Measurements from ENCODE around the gene EPHA6. TPM values are rescaled to one million over a fixed set of nuclear protein-coding genes. Genes with fewer than 3 reads are reported as not detected.

EPHA6 gene
- total RNA-seq, 1 donor from 2014 or later = not detected

DNA sequence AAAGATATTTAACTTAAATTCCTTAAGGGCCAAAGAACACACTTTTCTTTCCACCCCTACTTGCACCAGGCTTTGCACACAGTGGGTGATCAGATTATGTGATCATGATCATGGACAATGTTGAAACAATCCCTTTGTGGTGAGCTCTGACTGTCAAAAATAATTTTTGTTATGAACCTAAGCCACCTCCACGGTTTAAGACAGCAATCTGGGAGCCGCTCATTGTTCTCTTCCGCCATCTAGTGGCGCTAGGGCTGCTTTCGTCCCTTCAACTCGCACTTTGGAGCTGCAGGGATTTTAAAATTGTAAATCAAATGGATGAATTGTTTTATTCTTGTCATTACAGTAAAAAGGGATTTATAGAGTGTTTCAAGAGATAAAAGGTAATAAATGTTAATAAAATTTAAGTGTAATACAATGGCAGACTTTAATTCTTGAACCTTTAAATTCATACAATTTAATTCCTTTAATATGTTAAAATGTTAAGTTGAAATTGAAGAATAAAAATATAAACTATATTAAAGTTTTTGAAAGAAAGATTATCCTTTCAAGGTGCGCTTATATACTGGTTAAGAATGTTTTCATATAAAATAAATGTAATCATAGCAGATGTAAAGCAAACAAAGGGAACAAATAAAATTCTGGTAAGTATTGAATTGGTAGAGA, 904.9 kb downstream of the EPHA6 start:
- Histone ChIP-seq H3K27me3 (no peaks in the 10 kb centered on the region), H3K4me3 (peak overlapping the region; percentile 22), H3K4me1 (no peaks in the 10 kb centered on the region), H3K9me3 (no peaks in the 10 kb centered on the region), H3K36me3 (no peaks in the 10 kb centered on the region), H3K27ac (no peak overlapping the region)
- DNase-seq (peak; percentile 72), ATAC-seq (peak; percentile 93)
- intact Hi-C loops (cut with DNase I) = no loop called here
- TF ChIP-seq, protein P1, sequence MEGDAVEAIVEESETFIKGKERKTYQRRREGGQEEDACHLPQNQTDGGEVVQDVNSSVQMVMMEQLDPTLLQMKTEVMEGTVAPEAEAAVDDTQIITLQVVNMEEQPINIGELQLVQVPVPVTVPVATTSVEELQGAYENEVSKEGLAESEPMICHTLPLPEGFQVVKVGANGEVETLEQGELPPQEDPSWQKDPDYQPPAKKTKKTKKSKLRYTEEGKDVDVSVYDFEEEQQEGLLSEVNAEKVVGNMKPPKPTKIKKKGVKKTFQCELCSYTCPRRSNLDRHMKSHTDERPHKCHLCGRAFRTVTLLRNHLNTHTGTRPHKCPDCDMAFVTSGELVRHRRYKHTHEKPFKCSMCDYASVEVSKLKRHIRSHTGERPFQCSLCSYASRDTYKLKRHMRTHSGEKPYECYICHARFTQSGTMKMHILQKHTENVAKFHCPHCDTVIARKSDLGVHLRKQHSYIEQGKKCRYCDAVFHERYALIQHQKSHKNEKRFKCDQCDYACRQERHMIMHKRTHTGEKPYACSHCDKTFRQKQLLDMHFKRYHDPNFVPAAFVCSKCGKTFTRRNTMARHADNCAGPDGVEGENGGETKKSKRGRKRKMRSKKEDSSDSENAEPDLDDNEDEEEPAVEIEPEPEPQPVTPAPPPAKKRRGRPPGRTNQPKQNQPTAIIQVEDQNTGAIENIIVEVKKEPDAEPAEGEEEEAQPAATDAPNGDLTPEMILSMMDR (IDR thresholded peaks at IDR 0.05) = peak; percentile 92

DNA sequence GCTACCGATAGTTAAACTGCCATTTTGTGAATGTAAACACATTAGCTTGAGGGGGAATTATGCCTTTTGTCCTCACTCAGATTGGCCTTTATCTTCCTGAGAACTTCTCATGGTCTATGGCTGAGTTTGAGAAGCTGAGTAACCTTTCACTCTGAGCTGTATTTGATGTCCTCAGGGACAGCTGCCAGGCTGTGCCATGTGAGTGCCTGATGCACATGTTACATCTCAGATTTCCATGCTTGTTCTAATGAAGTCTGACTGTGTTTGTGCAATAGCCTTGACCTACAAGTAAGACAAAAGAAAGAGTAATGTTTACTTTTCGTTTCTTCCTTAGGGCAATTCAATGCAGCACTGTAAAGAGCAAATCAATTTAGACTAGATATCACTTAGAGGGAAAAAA, 906.0 kb downstream of the EPHA6 start:
- intact Hi-C loops (cut with DNase I) = no loop called here

DNA sequence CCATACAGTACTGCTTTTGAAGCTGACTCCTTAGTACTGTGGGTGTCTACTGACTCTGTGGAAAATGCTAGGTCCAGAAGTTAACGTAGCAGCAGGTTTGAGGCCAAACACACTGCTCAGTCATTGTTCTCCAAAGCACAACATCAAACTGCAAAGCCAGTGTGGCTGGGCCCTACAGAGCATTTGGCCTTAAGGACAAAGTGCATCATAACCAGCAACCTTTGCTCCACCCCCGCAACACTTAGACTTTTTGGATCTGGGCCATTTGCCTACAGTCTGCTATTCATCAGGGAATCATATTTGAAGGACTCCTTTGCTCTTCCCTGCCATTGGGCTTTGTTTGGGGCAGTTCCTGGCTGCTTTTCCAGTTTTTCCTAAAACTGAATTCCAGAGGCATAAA, 907.1 kb downstream of the EPHA6 start:
- ATAC-seq (no peak), DNase-seq (no peak)
- Histone ChIP-seq H3K27ac (no peak overlapping the region), H3K27me3 (no peaks in the 10 kb centered on the region), H3K36me3 (no peaks in the 10 kb centered on the region), H3K4me1 (no peaks in the 10 kb centered on the region), H3K9me3 (no peaks in the 10 kb centered on the region), H3K4me3 (no peak overlapping the region)
- intact Hi-C loops (cut with DNase I) = no loop called here
- TF ChIP-seq, protein P1 (IDR thresholded peaks at IDR 0.05) = no peak

More for the DNA sequence above, 906.0 kb downstream of the EPHA6 start:
- Histone ChIP-seq H3K27me3 (no peaks in the 10 kb centered on the region), H3K4me3 (no peak overlapping the region), H3K27ac (no peak overlapping the region), H3K36me3 (no peaks in the 10 kb centered on the region), H3K4me1 (no peaks in the 10 kb centered on the region), H3K9me3 (no peaks in the 10 kb centered on the region)
- ATAC-seq = no peak
- TF ChIP-seq, protein P1 (IDR thresholded peaks at IDR 0.05) = no peak
- no peak for DNase-seq

DNA sequence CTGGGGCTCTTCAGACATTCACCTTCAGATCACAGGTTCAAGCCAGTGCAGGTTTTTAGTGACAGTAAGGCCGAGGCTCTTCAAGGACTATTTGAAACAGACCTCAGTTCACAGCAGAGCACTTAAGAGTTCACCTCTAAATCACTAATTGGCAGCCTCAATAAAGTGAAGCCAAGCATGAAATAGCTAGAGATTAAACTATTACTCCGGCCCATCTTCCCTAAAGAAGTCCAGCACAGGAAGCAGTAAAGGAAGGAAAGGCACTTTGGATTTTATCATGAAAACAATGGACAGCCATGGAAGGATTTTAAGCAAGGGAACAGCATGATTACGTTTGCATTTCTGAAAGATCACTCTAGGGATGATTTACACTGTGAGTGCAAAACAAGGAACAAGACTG, 922.5 kb downstream of the EPHA6 start:
- H3K27me3 ChIP-seq = no peaks in the 10 kb centered on the region
- TF ChIP-seq, protein P1 (IDR thresholded peaks at IDR 0.05) = no peak
- DNase-seq (no peak), ATAC-seq (no peak)
- intact Hi-C loops (cut with DNase I) = no loop called here
- no peaks in the 10 kb centered on the region for H3K4me1 ChIP-seq
- H3K9me3 ChIP-seq = no peaks in the 10 kb centered on the region
- no peak overlapping the region for H3K27ac ChIP-seq
- no peaks in the 10 kb centered on the region for H3K36me3 ChIP-seq
- H3K4me3 ChIP-seq = no peak overlapping the region

GRCh38 chr3:97738761-97739160, 924.4 kb downstream of the EPHA6 start:
- ATAC-seq = no peak
- intact Hi-C loops (cut with DNase I) = no loop called here
- H3K27ac ChIP-seq = no peak overlapping the region
- DNase-seq = no peak
- TF ChIP-seq, protein P1 (IDR thresholded peaks at IDR 0.05) = no peak
- no peaks in the 10 kb centered on the region for H3K4me1 ChIP-seq
- no peak overlapping the region for H3K4me3 ChIP-seq
- no peaks in the 10 kb centered on the region for H3K36me3 ChIP-seq
- no peaks in the 10 kb centered on the region for H3K9me3 ChIP-seq
- no peaks in the 10 kb centered on the region for H3K27me3 ChIP-seq

DNA sequence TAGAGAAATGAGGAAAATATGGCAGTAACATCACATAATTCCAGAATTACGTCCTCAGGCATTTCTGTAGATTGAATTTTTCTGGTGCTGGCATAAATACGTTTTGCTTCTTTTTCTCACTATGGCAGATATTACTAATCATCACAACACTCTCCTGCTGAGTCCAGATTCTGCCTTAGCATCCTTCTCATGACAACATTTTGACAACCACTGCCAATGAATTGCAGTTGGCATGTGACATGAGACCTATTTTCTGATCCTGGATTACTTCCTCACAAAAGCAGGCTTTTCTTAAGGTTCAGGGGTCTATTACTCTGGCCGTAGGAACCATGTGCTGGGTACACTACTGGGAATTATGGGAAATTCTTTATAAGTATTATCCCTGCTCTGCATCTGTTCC, 927.6 kb downstream of the EPHA6 start:
- Histone ChIP-seq H3K9me3 (no peaks in the 10 kb centered on the region), H3K4me1 (no peaks in the 10 kb centered on the region), H3K4me3 (no peak overlapping the region), H3K27ac (no peak overlapping the region), H3K36me3 (no peaks in the 10 kb centered on the region), H3K27me3 (no peaks in the 10 kb centered on the region)
- TF ChIP-seq, protein P1 (IDR thresholded peaks at IDR 0.05) = no peak
- intact Hi-C loops (cut with DNase I) = no loop called here
- no peak for ATAC-seq
- no peak for DNase-seq
